Activated CD4-positive, alpha-beta T cell treated with anti-CD3 and anti-CD28 coated beads, Interleukin-2, amount 50 U/mL, for 4 hours (primary cell): ENCODE measurements around the gene CDK5R2.

Source experiments
- DNase-seq, 2 experiments: peaks; one replicate each; pipeline ENCODE4 v3.0.0-alpha.2; 2020

Gene CDK5R2

DNA sequence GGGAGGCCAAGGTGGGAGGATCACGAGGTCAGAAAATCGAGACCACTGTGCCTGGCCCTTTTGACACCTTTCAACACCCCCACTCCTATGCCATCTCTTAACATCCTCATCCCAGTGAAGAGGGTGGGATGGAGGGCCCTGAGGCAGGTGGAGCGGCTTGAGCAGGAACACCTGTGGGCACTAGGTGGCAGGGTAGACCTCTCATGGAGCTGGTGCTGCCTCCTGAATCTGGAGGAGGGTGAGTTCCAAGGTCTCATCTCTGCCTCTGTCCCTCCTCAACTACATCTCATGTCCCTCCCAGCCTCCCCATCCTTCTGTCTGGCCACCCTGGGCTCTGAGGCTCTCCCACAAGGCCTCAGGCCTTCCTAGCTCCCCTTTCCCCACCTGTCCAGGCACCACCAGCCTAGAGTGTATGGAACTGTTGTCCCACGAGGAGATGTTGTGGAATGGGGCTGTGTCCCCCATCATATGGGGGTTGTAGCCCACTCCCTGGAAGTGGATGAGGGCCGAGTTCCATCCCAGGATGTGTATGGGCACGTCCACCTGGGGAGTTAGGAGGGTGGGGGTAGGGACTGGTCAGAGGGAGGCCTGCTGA is 50.8 kb downstream of the CDK5R2 start:
- no peak for DNase-seq

- DNase-seq: no peak
Measured at GRCh38 chr2:219010873-219011272, 51.4 kb downstream of the CDK5R2 start.
